GM23248 (cell line): Measurements from ENCODE around the gene PDE6B. TPM values are rescaled to one million over a fixed set of nuclear protein-coding genes. Genes with fewer than 3 reads are reported as not detected.
"Not testable (repeated sequence)": the region's sequence is repeated elsewhere in the genome, so short reads cannot be mapped to it uniquely, and the experiment has no call there.

Experiments
- DNase-seq: peaks from one replicate; pipeline ENCODE4 v3.0.0-alpha.2; 2015
- H2AFZ ChIP-seq: fragments of 200-600 bp; sonication (generic); 2 replicates; pipeline ENCODE4 v1.6.1; 2016; ENCODE audit warnings: antibody characterized with exemption
- H3F3A ChIP-seq: fragments of 200-600 bp; sonication (generic); 2 replicates; pipeline ENCODE4 v1.6.1; 2016; ENCODE audit warnings: mild to moderate bottlenecking, antibody characterized with exemption, mixed run types; ENCODE audit not compliant: insufficient read depth
- H3K27ac ChIP-seq: fragments of 200-600 bp; sonication (generic); 2 replicates; pipeline ENCODE4 v1.5.1; 2016; ENCODE audit warnings: mild to moderate bottlenecking
- H3K27me3 ChIP-seq: fragments of 200-600 bp; sonication (generic); replicated peaks from 2 replicates; pipeline ENCODE4 v1.6.1; 2016; ENCODE audit warnings: mild to moderate bottlenecking; ENCODE audit not compliant: insufficient read depth
- H3K36me3 ChIP-seq: fragments of 200-600 bp; sonication (generic); 2 replicates; pipeline ENCODE4 v1.6.1; 2016; ENCODE audit warnings: low read depth, mild to moderate bottlenecking
- H3K4me1 ChIP-seq: fragments of 200-600 bp; sonication (generic); 2 replicates; pipeline ENCODE4 v1.6.1; 2016; ENCODE audit warnings: mild to moderate bottlenecking; ENCODE audit not compliant: insufficient read depth
- H3K4me2 ChIP-seq: fragments of 200-600 bp; sonication (generic); one replicate; pipeline ENCODE4 v1.6.1; 2016; ENCODE audit warnings: mild to moderate bottlenecking; ENCODE audit not compliant: unreplicated experiment
- H3K4me3 ChIP-seq: fragments of 200-600 bp; sonication (generic); 2 replicates; pipeline ENCODE4 v1.5.1; 2016; ENCODE audit warnings: mild to moderate bottlenecking
- H3K79me2 ChIP-seq: fragments of 200-600 bp; sonication (generic); 2 replicates; pipeline ENCODE4 v1.6.1; 2016; ENCODE audit warnings: mild to moderate bottlenecking; ENCODE audit not compliant: insufficient read depth
- H3K9ac ChIP-seq: fragments of 200-600 bp; sonication (generic); 2 replicates; pipeline ENCODE4 v1.6.1; 2016; ENCODE audit warnings: mild to moderate bottlenecking
- H3K9me2 ChIP-seq: fragments of 200-600 bp; sonication (generic); 2 replicates; pipeline ENCODE4 v1.6.1; 2016; ENCODE audit warnings: mixed run types, mild to moderate bottlenecking, moderate library complexity; ENCODE audit not compliant: insufficient read depth
- H3K9me3 ChIP-seq: fragments of 200-600 bp; sonication (generic); one replicate; pipeline ENCODE4 v1.6.1; 2017; ENCODE audit warnings: low read depth
- H4K20me1 ChIP-seq: fragments of 200-600 bp; sonication (generic); 2 replicates; pipeline ENCODE4 v1.6.0; 2016; ENCODE audit not compliant: insufficient read depth
- EZH2 ChIP-seq: fragments of 200-600 bp; sonication (generic); IDR thresholded peaks from 2 replicates; pipeline ENCODE4 v1.6.1; 2018; ENCODE audit warnings: antibody characterized with exemption, mild to moderate bottlenecking; ENCODE audit not compliant: insufficient read depth, poor library complexity, severe bottlenecking
- EZH2phosphoT487 ChIP-seq: fragments of 200-600 bp; sonication (generic); IDR thresholded peaks from 2 replicates; pipeline ENCODE4 v1.6.1; 2018; ENCODE audit warnings: antibody characterized with exemption, moderate library complexity, mild to moderate bottlenecking, low read depth; ENCODE audit not compliant: insufficient read depth
- WGBS, 2 experiments: methylation state at CpG; one replicate each; pipeline ENCODE4 v1.1.6; 2015 to 2017; ENCODE audit warnings: low lambda C conversion rate in 2 of 2, low coverage in 1 of 2; ENCODE audit errors: missing lambda C conversion rate in 2 of 2; 5-methylcytosine and 5-hydroxymethylcytosine counted together
- in situ Hi-C: fragments of 300-500 bp; cut with MboI; formaldehyde crosslinking; loops from 2 replicates; pipeline ENCODE4 v1.15.0; 2020
- polyA plus RNA-seq: library from polyadenylated mRNA; unstranded; fragments of >200 nt; fragmentation: Nextera tagmentation; extraction: Ambion mirVana; gene quantifications from 2 replicates; pipeline ENCODE4 v1.2.1, GENCODE V29; 2016
- total RNA-seq: library from RNA; depleted of rRNA; stranded (reverse); fragments of >200 nt; shearing (Covaris generic); gene quantifications from 2 replicates; pipeline ENCODE4 v1.2.3, GENCODE V29; 2014

The PDE6B gene
- total and polyA plus RNA-seq, 2 experiments from 2014 or later = 0.11 TPM; not detected in 1

DNA sequence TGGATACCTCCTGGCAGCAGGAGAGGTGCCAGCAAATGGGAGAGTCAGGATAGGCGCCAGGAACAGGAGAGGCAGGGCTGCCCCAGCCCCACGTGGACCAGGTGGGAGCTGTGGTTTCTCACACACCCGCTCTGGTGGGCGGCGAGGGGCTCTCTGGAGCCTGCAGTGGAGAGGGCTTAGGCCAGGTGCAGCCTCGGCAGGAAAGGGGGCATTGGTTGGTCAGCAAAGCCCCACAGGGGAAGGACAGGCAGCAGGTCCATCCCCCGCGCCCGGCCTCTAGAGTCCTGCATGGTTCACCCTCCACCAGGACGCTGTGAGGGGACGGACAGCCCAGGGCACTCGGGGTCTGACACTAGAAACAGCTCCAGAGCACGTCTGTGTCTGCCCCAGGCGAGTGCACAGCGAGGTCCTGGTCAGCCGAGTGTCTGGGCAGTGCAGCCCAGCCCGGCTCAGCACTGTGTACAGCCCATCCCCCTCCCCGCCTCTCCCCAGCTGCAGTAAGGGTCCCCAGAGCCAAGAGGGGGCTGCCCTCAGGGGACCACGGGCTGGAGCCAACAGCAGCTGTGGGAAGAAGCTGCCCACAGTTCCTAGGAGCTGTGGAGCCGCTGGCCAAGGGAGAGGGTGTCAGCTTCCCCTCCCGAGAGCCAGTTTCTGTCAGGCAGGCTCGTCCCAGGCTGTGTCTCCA lies 40.5 kb downstream of the PDE6B start:
- Histone ChIP-seq H3K4me1 (no peaks in the 10 kb centered on the region), H3K9ac (no peak overlapping the region)

DNA sequence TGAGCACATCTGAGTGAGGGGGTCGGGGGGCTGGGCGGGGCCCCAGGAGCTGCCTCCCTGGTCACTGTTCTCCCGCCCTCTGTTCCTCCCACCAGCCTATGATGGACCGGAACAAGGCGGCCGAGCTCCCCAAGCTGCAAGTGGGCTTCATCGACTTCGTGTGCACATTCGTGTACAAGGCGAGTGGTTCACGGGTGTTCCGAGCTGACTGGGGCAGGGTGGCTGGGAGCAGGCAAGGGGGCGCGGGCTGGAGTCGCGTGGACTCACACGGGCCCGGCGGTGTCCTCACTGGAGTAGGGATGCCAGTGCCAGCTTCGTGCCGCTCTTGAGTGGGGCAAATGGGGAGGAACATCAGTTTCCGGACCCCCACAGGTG lies 41.0 kb downstream of the PDE6B start:
- H3K4me3 ChIP-seq = no peak overlapping the region
- no peak for DNase-seq
- in situ Hi-C loops = no loop called here
- no peak overlapping the region for H2AFZ ChIP-seq
- H3K27ac ChIP-seq = no peak overlapping the region
- no peaks in the 10 kb centered on the region for H3K27me3 ChIP-seq
- H3K9ac ChIP-seq = no peak overlapping the region
- no peaks in the 10 kb centered on the region for H3K4me1 ChIP-seq
- WGBS, 2 experiments = 67 to 71% methylated on average over 17 to 20 of the region's 22 CpGs
- TF ChIP-seq EZH2phosphoT487 (no peak), EZH2 (no peak)
- peaks cover 4% of the 10 kb centered on the region; the same call in 1 of the 2 replicates for H3K36me3 ChIP-seq
- no peak overlapping the region for H3K4me2 ChIP-seq
- H3K9me3 ChIP-seq = no peaks in the 10 kb centered on the region
- no peaks in the 10 kb centered on the region for H3K79me2 ChIP-seq
- H3K9me2 ChIP-seq = no peaks in the 10 kb centered on the region
- H3F3A ChIP-seq = no peaks in the 10 kb centered on the region
- H4K20me1 ChIP-seq = no peaks in the 10 kb centered on the region

More for the DNA sequence above, 40.5 kb downstream of the PDE6B start:
- Histone ChIP-seq H4K20me1 (no peaks in the 10 kb centered on the region), H3K9me2 (no peaks in the 10 kb centered on the region), H3F3A (no peaks in the 10 kb centered on the region), H3K36me3 (no peaks in the 10 kb centered on the region), H3K27ac (no peak overlapping the region), H3K79me2 (no peaks in the 10 kb centered on the region), H3K4me2 (no peak overlapping the region), H3K4me3 (no peak overlapping the region), H3K27me3 (no peaks in the 10 kb centered on the region), H2AFZ (no peak overlapping the region), H3K9me3 (no peaks in the 10 kb centered on the region)
- WGBS, 2 experiments = 44% methylated on average over 20 to 21 of the region's 22 CpGs
- TF ChIP-seq EZH2 (no peak), EZH2phosphoT487 (no peak)
- no peak for DNase-seq
- in situ Hi-C loops = no loop called here

DNA sequence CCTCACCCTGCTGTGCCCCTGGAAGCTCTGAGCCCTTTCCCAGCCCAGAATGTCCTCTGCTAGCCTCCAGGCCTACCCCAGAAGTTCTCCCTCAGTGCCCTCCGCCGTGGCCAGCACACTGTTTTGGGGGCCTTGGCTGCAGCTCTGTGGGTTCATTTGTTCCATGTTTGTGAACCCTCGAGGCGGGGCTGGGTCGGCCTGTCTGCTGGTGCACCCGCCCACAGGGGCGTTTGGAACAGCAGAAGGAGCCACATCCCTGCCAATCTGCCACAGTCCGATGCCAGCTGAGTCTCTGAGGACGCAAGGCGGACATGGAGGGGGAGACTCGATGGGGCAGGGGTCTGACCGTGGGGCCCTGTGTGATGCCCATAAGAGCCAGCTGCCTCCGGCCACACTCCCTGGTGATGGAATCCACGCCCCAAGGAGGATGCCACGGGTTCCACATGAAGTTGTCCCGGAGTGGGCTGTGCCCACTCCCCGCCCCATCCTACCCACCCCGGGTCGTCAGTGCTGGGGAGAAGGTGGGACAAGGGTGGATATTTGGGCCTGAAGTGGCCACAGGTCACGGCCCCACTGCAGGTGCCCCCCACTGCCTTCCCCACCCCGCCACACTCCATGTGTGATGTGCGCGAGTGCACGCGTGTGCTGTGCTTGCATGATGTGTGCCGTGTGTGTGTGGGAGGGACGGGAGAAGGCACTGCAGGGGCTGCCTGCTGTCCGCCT lies 41.6 kb downstream of the PDE6B start:
- Histone ChIP-seq H3K79me2 (no peaks in the 10 kb centered on the region), H4K20me1 (no peaks in the 10 kb centered on the region), H3K9me2 (no peaks in the 10 kb centered on the region), H3K27me3 (no peaks in the 10 kb centered on the region), H3K9ac (no peak overlapping the region), H3K9me3 (no peaks in the 10 kb centered on the region), H3F3A (no peaks in the 10 kb centered on the region), H3K4me2 (no peak overlapping the region), H3K27ac (no peak overlapping the region), H3K36me3 (peaks cover 9% of the 10 kb centered on the region; the same call in 1 of the 2 replicates), H3K4me1 (no peaks in the 10 kb centered on the region), H2AFZ (no peak overlapping the region), H3K4me3 (no peak overlapping the region)
- TF ChIP-seq EZH2 (no peak), EZH2phosphoT487 (no peak)
- WGBS, 2 experiments = 57 to 63% methylated on average over 19 to 26 of the region's 28 CpGs
- in situ Hi-C loops = no loop called here
- no peak for DNase-seq

DNA sequence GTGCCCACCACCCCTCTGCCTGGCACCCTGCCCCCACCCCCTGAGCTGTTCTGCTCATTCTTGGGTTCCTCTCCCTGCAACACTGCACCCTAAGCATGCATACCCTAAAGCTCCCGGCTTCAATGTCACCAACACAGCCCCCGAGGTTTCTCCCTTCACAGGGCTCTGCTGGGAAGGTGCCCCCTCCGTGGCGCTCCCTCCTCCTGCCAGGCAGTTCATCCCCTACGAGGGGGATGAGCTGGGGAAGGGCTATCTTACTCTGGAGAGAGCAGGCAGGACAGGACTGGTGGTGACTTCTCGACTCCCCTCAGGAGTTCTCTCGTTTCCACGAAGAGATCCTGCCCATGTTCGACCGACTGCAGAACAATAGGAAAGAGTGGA lies 42.2 kb downstream of the PDE6B start:
- H3K9me2 ChIP-seq = no peaks in the 10 kb centered on the region
- H2AFZ ChIP-seq = no peak overlapping the region
- H3K9ac ChIP-seq = no peak overlapping the region
- no peaks in the 10 kb centered on the region for H4K20me1 ChIP-seq
- H3K36me3 ChIP-seq = peaks cover 13% of the 10 kb centered on the region; the same call in 1 of the 2 replicates
- DNase-seq = no peak
- H3K9me3 ChIP-seq = no peaks in the 10 kb centered on the region
- H3K4me3 ChIP-seq = no peak overlapping the region
- TF ChIP-seq EZH2phosphoT487 (no peak), EZH2 (no peak)
- no peak overlapping the region for H3K4me2 ChIP-seq
- H3F3A ChIP-seq = no peaks in the 10 kb centered on the region
- no peaks in the 10 kb centered on the region for H3K4me1 ChIP-seq
- 58 to 62% methylated on average over 10 of the region's 10 CpGs for WGBS, 2 experiments
- H3K27me3 ChIP-seq = no peaks in the 10 kb centered on the region
- no peak overlapping the region for H3K27ac ChIP-seq
- in situ Hi-C loops = no loop called here
- no peaks in the 10 kb centered on the region for H3K79me2 ChIP-seq

DNA sequence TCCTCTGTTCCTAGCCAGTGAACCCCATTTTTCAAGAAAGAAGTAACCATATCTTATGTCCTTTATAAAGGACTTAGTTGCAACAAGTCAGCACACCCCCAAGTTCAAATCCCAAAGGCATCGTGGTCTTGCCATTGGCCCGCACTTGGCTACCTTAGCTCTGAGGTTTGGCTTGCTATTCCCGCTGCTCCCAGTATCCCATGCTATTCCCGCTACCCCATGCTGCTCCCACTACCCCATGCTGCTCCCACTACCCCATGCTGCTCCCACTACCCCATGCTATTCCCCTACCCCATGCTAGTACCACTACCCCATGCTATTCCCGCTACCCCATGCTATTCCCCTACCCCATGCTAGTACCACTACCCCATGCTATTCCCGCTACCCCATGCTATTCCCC lies 42.8 kb downstream of the PDE6B start:
- H4K20me1 ChIP-seq, DNase-seq, H3K9me2 ChIP-seq, H3K79me2 ChIP-seq, H3K4me3 ChIP-seq, in situ Hi-C loops, H3K4me1 ChIP-seq, H3K9me3 ChIP-seq, H3F3A ChIP-seq, H2AFZ ChIP-seq, H3K4me2 ChIP-seq, H3K27me3 ChIP-seq, H3K27ac ChIP-seq, H3K9ac ChIP-seq: not testable (repeated sequence)
- H3K36me3 ChIP-seq = peaks cover 13% of the 10 kb centered on the region; the same call in 1 of the 2 replicates
- 85 to 86% methylated on average over 3 to 6 of the region's 6 CpGs for WGBS, 2 experiments

DNA sequence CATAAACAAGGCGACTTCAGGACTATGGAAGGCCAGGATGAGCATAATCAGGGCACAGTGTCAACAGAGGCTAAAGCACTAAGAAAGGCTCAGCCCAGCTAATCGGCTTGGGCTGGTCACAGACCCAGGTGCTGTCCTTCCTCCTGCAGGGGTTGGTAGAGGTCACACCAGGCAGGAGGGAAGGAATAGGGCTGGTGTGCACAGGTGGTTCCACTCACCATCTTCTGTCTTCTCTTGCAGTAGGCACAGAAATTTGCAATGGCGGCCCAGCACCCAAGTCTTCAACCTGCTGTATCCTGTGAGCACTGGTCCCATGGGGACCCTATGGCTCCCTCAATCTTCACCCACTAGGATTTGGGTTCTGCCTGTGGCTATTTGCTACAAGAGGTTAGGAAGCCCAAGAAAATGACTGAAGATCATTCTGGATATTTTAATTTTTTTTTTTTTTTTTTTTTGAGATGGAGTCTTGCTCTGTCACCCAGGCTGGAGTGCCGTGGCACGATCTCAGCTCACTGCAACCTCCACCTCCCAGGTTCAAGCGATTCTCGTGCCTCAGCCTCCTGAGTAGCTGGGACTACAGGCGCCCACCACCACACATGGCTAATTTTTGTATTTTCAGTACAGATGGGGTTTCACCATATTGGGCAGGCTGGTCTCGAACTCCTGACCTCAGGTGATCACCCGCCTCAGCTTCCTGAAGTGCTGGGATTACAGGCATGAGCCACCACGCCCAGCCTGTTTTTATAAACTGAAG lies 44.6 kb downstream of the PDE6B start:
- H4K20me1 ChIP-seq, H3K4me1 ChIP-seq, H3K27me3 ChIP-seq, H3F3A ChIP-seq, H3K9ac ChIP-seq, H3K27ac ChIP-seq, H2AFZ ChIP-seq, DNase-seq, H3K4me2 ChIP-seq, in situ Hi-C loops, H3K4me3 ChIP-seq, H3K9me3 ChIP-seq, H3K9me2 ChIP-seq: not testable (repeated sequence)
- WGBS, 2 experiments = 90 to 92% methylated on average over 11 of the region's 11 CpGs
- H3K79me2 ChIP-seq = peaks cover 17% of the 10 kb centered on the region
- H3K36me3 ChIP-seq = peaks cover 13% of the 10 kb centered on the region; the same call in 1 of the 2 replicates
